Testis (tissue), 3 donors: ENCODE measurements around the gene RNF166. TPM values are rescaled to one million over a fixed set of nuclear protein-coding genes. Genes with fewer than 3 reads are reported as not detected.

Source experiments
- DNase-seq: peaks from one replicate; pipeline ENCODE4 v3.0.0-alpha.2; 2019
- H3K27ac ChIP-seq, 2 donors: fragments of 200-600 bp; sonication (generic); one replicate each; pipeline ENCODE4 v1.5.1; 2019
- H3K27me3 ChIP-seq: fragments of 200-600 bp; sonication (generic); one replicate; pipeline ENCODE4 v1.5.1; 2019
- H3K36me3 ChIP-seq: fragments of 200-600 bp; sonication (generic); one replicate; pipeline ENCODE4 v1.5.1; 2017; ENCODE audit warnings: low read depth; ENCODE audit errors: missing control alignments
- H3K4me1 ChIP-seq: fragments of 200-600 bp; sonication (generic); one replicate; pipeline ENCODE4 v1.5.1; 2019
- H3K4me3 ChIP-seq, 2 donors: fragments of 200-600 bp; sonication (generic); one replicate each; pipeline ENCODE4 v1.5.1; 2017 to 2019
- H3K9me3 ChIP-seq: fragments of 200-600 bp; sonication (generic); one replicate; pipeline ENCODE4 v1.5.1; 2017
- CTCF ChIP-seq, 3 experiments: fragments of 450-650 bp in 2 of 3; fragments of 200-600 bp in 1 of 3; sonication (generic) in 1 of 3; IDR thresholded peaks; one replicate each; pipeline ENCODE4 v1.5.1; 2016 to 2019; ENCODE audit warnings: antibody characterized with exemption in 3 of 3, mild to moderate bottlenecking in 2 of 3, moderate library complexity in 1 of 3
- POLR2A ChIP-seq: fragments of 450-650 bp; IDR thresholded peaks from one replicate; pipeline ENCODE4 v1.6.1; 2017; ENCODE audit warnings: antibody characterized with exemption, mild to moderate bottlenecking, moderate library complexity
- WGBS, 2 donors: methylation state at CpG; one replicate each; pipeline ENCODE4 v1.1.5; 2018; 5-methylcytosine and 5-hydroxymethylcytosine counted together
- intact Hi-C: fragments of 100-400 bp; cut with DNase I; formaldehyde crosslinking; loops from one replicate; pipeline ENCODE4 v1.15.1; 2023; ENCODE audit warnings: low total_unique reads
- polyA plus RNA-seq: library from polyadenylated mRNA; stranded (reverse); fragments of 350-450 nt; fragmentation: Illumina TruSeq; extraction: RNeasy Lipid Tissue Mini Kit (QIAGEN cat#74804); gene quantifications from one replicate; pipeline ENCODE4 v1.2.3, GENCODE V29; 2014; ENCODE audit warnings: low read depth, low replicate concordance; ENCODE audit not compliant: insufficient read depth
- total RNA-seq, 2 donors: library from RNA; depleted of rRNA; stranded (reverse); fragments of >200 nt; gene quantifications; one replicate each; pipeline ENCODE4 v1.2.3, GENCODE V29; 2016

The RNF166 gene
- total and polyA plus RNA-seq, 3 donors from 2014 or later, result 18.3 to 41.3 (median 37.4) TPM

GRCh38 chr16:88662222-88662842 lies 43.9 kb downstream of the RNF166 start:
- H3K27me3 ChIP-seq, result no peaks in the 10 kb centered on the region
- peak overlapping the region; percentile 78 to 87 for H3K27ac ChIP-seq
- H3K36me3 ChIP-seq, result no peaks in the 10 kb centered on the region
- H3K4me1 ChIP-seq, result peaks cover 8% of the 10 kb centered on the region
- peak overlapping the region; percentile 90 to 94 for H3K4me3 ChIP-seq
- no peaks in the 10 kb centered on the region for H3K9me3 ChIP-seq
- no peak for DNase-seq
- WGBS, 2 donors, result 0 to 2% methylated on average over 19 to 46 of the region's 49 CpGs
- no peak for TF ChIP-seq POLR2A
- intact Hi-C loops, result no loop called here

GRCh38 chr16:88661468-88661867 lies 44.7 kb downstream of the RNF166 start:
- TF ChIP-seq CTCF (IDR thresholded peaks at IDR 0.05), result no peak
- Histone ChIP-seq H3K27ac (no peak overlapping the region), H3K27me3 (no peaks in the 10 kb centered on the region), H3K4me1 (peaks cover 8% of the 10 kb centered on the region), H3K9me3 (no peaks in the 10 kb centered on the region), H3K36me3 (no peaks in the 10 kb centered on the region), H3K4me3 (no peak overlapping the region)
- 81 to 88% methylated on average over 10 of the region's 10 CpGs for WGBS, 2 donors
- intact Hi-C loops, result no loop called here
- no peak for DNase-seq

GRCh38 chr16:88659160-88659559 lies 47.0 kb downstream of the RNF166 start:
- TF ChIP-seq POLR2A (no peak), CTCF (IDR thresholded peaks at IDR 0.05) (no peak)
- peaks cover 8% of the 10 kb centered on the region for H3K4me1 ChIP-seq
- no peaks in the 10 kb centered on the region for H3K27me3 ChIP-seq
- no peak overlapping the region for H3K27ac ChIP-seq
- H3K9me3 ChIP-seq, result no peaks in the 10 kb centered on the region
- H3K4me3 ChIP-seq, result no peak overlapping the region
- 92% methylated on average over 22 to 25 of the region's 25 CpGs for WGBS, 2 donors
- DNase-seq, result no peak
- intact Hi-C loops, result no loop called here
- H3K36me3 ChIP-seq, result no peaks in the 10 kb centered on the region

- intact Hi-C loops, result no loop called here
- WGBS, 2 donors, result 90 to 99% methylated on average over 9 to 15 of the region's 15 CpGs
Observed at GRCh38 chr16:88658714-88659113, 47.5 kb downstream of the RNF166 start.

GRCh38 chr16:88657371-88657770 lies 48.8 kb downstream of the RNF166 start:
- DNase-seq, result no peak
- H3K4me3 ChIP-seq, result no peak overlapping the region
- intact Hi-C loops, result no loop called here
- H3K27me3 ChIP-seq, result no peaks in the 10 kb centered on the region
- 94 to 97% methylated on average over 12 to 19 of the region's 19 CpGs for WGBS, 2 donors
- H3K9me3 ChIP-seq, result no peaks in the 10 kb centered on the region
- no peaks in the 10 kb centered on the region for H3K36me3 ChIP-seq
- H3K4me1 ChIP-seq, result peaks cover 4% of the 10 kb centered on the region
- no peak overlapping the region for H3K27ac ChIP-seq
- TF ChIP-seq CTCF (IDR thresholded peaks at IDR 0.05) (no peak), POLR2A (no peak)

More at GRCh38 chr16:88658714-88659113, 47.5 kb downstream of the RNF166 start:
- no peak for DNase-seq
- no peaks in the 10 kb centered on the region for H3K36me3 ChIP-seq
- no peaks in the 10 kb centered on the region for H3K27me3 ChIP-seq
- H3K4me3 ChIP-seq, result no peak overlapping the region
- TF ChIP-seq CTCF (IDR thresholded peaks at IDR 0.05) (no peak), POLR2A (no peak)
- no peak overlapping the region for H3K27ac ChIP-seq
- H3K9me3 ChIP-seq, result no peaks in the 10 kb centered on the region
- H3K4me1 ChIP-seq, result peaks cover 5% of the 10 kb centered on the region
